Activated T-helper 2 cell treated with anti-CD3 and anti-CD28 coated beads, Interferon-gamma antibody, Interleukin-2, Interleukin-4, amounts not matched to agents 10 μg/mL and 5 μg/mL and 100 μg/mL, durations not matched to agents 14 hours and 24 hours and 36 hours (primary cell): Measurements from ENCODE around the gene BDKRB2. TPM values are rescaled to one million over a fixed set of nuclear protein-coding genes. Genes with fewer than 3 reads are reported as not detected.

Source experiments
- DNase-seq: peaks from one replicate; pipeline ENCODE4 v3.0.0; 2021; ENCODE audit warnings: low spot score
- H3K27ac Mint-ChIP-seq: one replicate; pipeline ENCODE4 v1.8.0; 2021; ENCODE audit warnings: mixed read lengths
- H3K27me3 Mint-ChIP-seq: one replicate; pipeline ENCODE4 v1.8.0; 2021; ENCODE audit warnings: low read depth, mixed read lengths
- H3K36me3 Mint-ChIP-seq: one replicate; pipeline ENCODE4 v1.8.0; 2021; ENCODE audit warnings: low read depth, mixed read lengths
- H3K4me1 Mint-ChIP-seq: one replicate; pipeline ENCODE4 v1.8.0; 2021; ENCODE audit warnings: low read depth, mixed read lengths
- H3K4me3 Mint-ChIP-seq: one replicate; pipeline ENCODE4 v1.8.0; 2021; ENCODE audit warnings: low read depth, mild to moderate bottlenecking, moderate library complexity, mixed read lengths
- H3K9me3 Mint-ChIP-seq: one replicate; pipeline ENCODE4 v1.8.0; 2021; ENCODE audit warnings: mixed read lengths
- intact Hi-C: fragments of 100-400 bp; cut with micrococcal nuclease; formaldehyde crosslinking; loops from one replicate; pipeline ENCODE4 v1.15.1; 2023
- total RNA-seq: library from RNA; stranded (reverse); gene quantifications from 2 replicates; pipeline ENCODE4 v1.2.3, GENCODE V29; 2022

The BDKRB2 gene
- total RNA-seq, 1 donor from 2014 or later = not detected

GRCh38 chr14:96284430-96284829 lies 79.8 kb downstream of the BDKRB2 start:
- H3K4me1 Mint-ChIP-seq = no peaks in the 10 kb centered on the region
- intact Hi-C loops = no loop called here
- no peak for DNase-seq
- H3K27me3 Mint-ChIP-seq = no peaks in the 10 kb centered on the region
- no peak overlapping the region for H3K27ac Mint-ChIP-seq
- no peaks in the 10 kb centered on the region for H3K9me3 Mint-ChIP-seq
- no peak overlapping the region for H3K4me3 Mint-ChIP-seq
- H3K36me3 Mint-ChIP-seq = peaks cover 15% of the 10 kb centered on the region

GRCh38 chr14:96285667-96286066 lies 81.0 kb downstream of the BDKRB2 start:
- no peaks in the 10 kb centered on the region for H3K4me1 Mint-ChIP-seq
- intact Hi-C loops = no loop called here
- no peaks in the 10 kb centered on the region for H3K9me3 Mint-ChIP-seq
- no peak overlapping the region for H3K27ac Mint-ChIP-seq
- no peak for DNase-seq
- H3K36me3 Mint-ChIP-seq = peaks cover 15% of the 10 kb centered on the region
- H3K4me3 Mint-ChIP-seq = no peak overlapping the region
- H3K27me3 Mint-ChIP-seq = no peaks in the 10 kb centered on the region

- H3K9me3 Mint-ChIP-seq = no peaks in the 10 kb centered on the region
- peaks cover 16% of the 10 kb centered on the region for H3K36me3 Mint-ChIP-seq
- no peak overlapping the region for H3K27ac Mint-ChIP-seq
- H3K27me3 Mint-ChIP-seq = no peaks in the 10 kb centered on the region
- intact Hi-C loops = no loop called here
- no peak overlapping the region for H3K4me3 Mint-ChIP-seq
- H3K4me1 Mint-ChIP-seq = no peaks in the 10 kb centered on the region
- no peak for DNase-seq
These were observed 81.6 kb downstream of the BDKRB2 start for GRCh38 chr14:96286251-96286650.

- Mint-ChIP-seq H3K36me3 (peaks cover 17% of the 10 kb centered on the region), H3K27ac (no peak overlapping the region), H3K4me3 (no peak overlapping the region), H3K9me3 (no peaks in the 10 kb centered on the region), H3K4me1 (no peaks in the 10 kb centered on the region), H3K27me3 (no peaks in the 10 kb centered on the region)
- no peak for DNase-seq
- intact Hi-C loops = no loop called here
These were observed 83.2 kb downstream of the BDKRB2 start for GRCh38 chr14:96287856-96288255.

Other genes starting within 250 kb of the BDKRB2 start
- gene C14orf132, start 165.5 kb upstream of the BDKRB2 start, total RNA-seq = 1.1 and 1.6 TPM in 2 replicates
- not detected in 2 replicates for gene BDKRB1, start 51.4 kb downstream of the BDKRB2 start, total RNA-seq
- gene ATG2B, start 158.5 kb downstream of the BDKRB2 start, total RNA-seq = 18.3 and 23.8 TPM in 2 replicates
- gene GSKIP, start 158.7 kb downstream of the BDKRB2 start, total RNA-seq = 21.3 and 21.4 TPM in 2 replicates
- 0.62 and 0.66 TPM in 2 replicates for gene AK7, start 187.3 kb downstream of the BDKRB2 start, total RNA-seq